NCI-H2107 treated with DMSO at 0.1 percent for 48 hours (cell line): ENCODE measurements around the gene GLCE.
"Not testable (repeated sequence)": the region's sequence is repeated elsewhere in the genome, so short reads cannot be mapped to it uniquely, and the experiment has no call there.

ENCODE experiments used
- DNase-seq: peaks from one replicate; lab custom pipeline; 2025; ENCODE audit not compliant: unreplicated experiment; lab: John Stamatoyannopoulos, UW

The GLCE gene

GRCh38 chr15:69271217-69271616, 110.8 kb downstream of the GLCE start:
- DNase-seq = no peak

- no peak for DNase-seq
These were observed 111.7 kb downstream of the GLCE start for GRCh38 chr15:69272139-69272538.

- no peak for DNase-seq
These were observed 112.5 kb downstream of the GLCE start for GRCh38 chr15:69272891-69273290.

- DNase-seq = no peak
These were observed 114.7 kb downstream of the GLCE start for GRCh38 chr15:69275074-69275670.

GRCh38 chr15:69275933-69276560, 115.6 kb downstream of the GLCE start:
- no peak for DNase-seq

GRCh38 chr15:69277316-69277715, 116.9 kb downstream of the GLCE start:
- DNase-seq = no peak

GRCh38 chr15:69279636-69280035, 119.2 kb downstream of the GLCE start:
- DNase-seq = no peak

- DNase-seq = no peak
These were observed 120.3 kb downstream of the GLCE start for GRCh38 chr15:69280783-69281182.

- DNase-seq = no peak
These were observed 121.8 kb downstream of the GLCE start for GRCh38 chr15:69282104-69282743.

- DNase-seq = no peak
These were observed 125.4 kb downstream of the GLCE start for GRCh38 chr15:69285834-69286233.

- DNase-seq = no peak
These were observed 127.6 kb downstream of the GLCE start for GRCh38 chr15:69288011-69288410.

GRCh38 chr15:69288531-69289341, 128.3 kb downstream of the GLCE start:
- no peak for DNase-seq

GRCh38 chr15:69289342-69290146, 129.1 kb downstream of the GLCE start:
- no peak for DNase-seq

- DNase-seq = no peak
These were observed 130.1 kb downstream of the GLCE start for GRCh38 chr15:69290346-69291164.

- DNase-seq = not testable (repeated sequence)
These were observed 131.2 kb downstream of the GLCE start for GRCh38 chr15:69291651-69292050.

GRCh38 chr15:69292826-69293420, 132.5 kb downstream of the GLCE start:
- DNase-seq = no peak

GRCh38 chr15:69293741-69294615, 133.5 kb downstream of the GLCE start:
- DNase-seq = no peak

- no peak for DNase-seq
These were observed 136.2 kb downstream of the GLCE start for GRCh38 chr15:69296606-69297005.
